Measurements from ENCODE around the gene OMA1.

Gene OMA1

DNA sequence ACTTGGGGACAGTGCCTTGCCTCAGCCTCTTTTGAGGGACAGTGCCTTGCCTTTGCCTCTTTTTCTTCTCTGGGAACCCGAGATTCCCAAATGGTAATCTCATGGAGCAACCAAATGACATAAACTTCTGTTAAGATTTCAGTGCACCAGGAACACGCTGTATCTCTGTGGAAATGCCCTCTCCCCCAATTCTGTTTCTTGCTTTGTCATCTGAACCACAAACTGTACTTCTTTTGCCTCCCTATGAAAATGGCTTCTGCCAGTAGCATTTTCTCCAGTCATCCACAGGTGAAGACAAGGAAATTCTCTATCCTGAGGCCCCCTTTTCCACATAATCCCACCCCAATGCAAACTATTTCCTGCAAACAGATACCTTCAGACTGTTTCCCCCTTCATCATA lies 66.3 kb downstream of the OMA1 start:
- Histone ChIP-seq H3K4me3 (ENCODE audit: low read length, poor library complexity, severe bottlenecking) (no peak overlapping the region), H3K4me2 (ENCODE audit: low read depth, low read length, poor library complexity, severe bottlenecking) (no peak overlapping the region), H3F3A (ENCODE audit: low read depth) (no peaks in the 10 kb centered on the region), H3K27me3 (ENCODE audit: insufficient read depth, low read length, poor library complexity, severe bottlenecking) (no peaks in the 10 kb centered on the region), H4K20me1 (ENCODE audit: insufficient read depth, low read length, poor library complexity, severe bottlenecking) (no peaks in the 10 kb centered on the region), H3K36me3 (ENCODE audit: insufficient read depth, low read length) (no peaks in the 10 kb centered on the region), H3K9me2 (replicated peaks; ENCODE audit: low read depth, low read length) (no peaks in the 10 kb centered on the region), H3K79me2 (ENCODE audit: insufficient read depth, low read length) (no peaks in the 10 kb centered on the region), H3K9me3 (ENCODE audit: insufficient read depth, low read depth, low read length) (no peaks in the 10 kb centered on the region), H3K9ac (ENCODE audit: low read depth, low read length, poor library complexity, severe bottlenecking) (no peak overlapping the region), H2AFZ (ENCODE audit: low read length) (no peak overlapping the region), H3K4me1 (ENCODE audit: insufficient read depth, low read length, poor library complexity, severe bottlenecking) (no peaks in the 10 kb centered on the region)
- no peak for TF ChIP-seq EZH2phosphoT487 (IDR thresholded peaks at IDR 0.05; ENCODE audit: borderline replicate concordance)
- TF ChIP-seq, protein P1, sequence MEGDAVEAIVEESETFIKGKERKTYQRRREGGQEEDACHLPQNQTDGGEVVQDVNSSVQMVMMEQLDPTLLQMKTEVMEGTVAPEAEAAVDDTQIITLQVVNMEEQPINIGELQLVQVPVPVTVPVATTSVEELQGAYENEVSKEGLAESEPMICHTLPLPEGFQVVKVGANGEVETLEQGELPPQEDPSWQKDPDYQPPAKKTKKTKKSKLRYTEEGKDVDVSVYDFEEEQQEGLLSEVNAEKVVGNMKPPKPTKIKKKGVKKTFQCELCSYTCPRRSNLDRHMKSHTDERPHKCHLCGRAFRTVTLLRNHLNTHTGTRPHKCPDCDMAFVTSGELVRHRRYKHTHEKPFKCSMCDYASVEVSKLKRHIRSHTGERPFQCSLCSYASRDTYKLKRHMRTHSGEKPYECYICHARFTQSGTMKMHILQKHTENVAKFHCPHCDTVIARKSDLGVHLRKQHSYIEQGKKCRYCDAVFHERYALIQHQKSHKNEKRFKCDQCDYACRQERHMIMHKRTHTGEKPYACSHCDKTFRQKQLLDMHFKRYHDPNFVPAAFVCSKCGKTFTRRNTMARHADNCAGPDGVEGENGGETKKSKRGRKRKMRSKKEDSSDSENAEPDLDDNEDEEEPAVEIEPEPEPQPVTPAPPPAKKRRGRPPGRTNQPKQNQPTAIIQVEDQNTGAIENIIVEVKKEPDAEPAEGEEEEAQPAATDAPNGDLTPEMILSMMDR (conservative IDR thresholded peaks at IDR 0.05; ENCODE audit: low read length): no peak

DNA sequence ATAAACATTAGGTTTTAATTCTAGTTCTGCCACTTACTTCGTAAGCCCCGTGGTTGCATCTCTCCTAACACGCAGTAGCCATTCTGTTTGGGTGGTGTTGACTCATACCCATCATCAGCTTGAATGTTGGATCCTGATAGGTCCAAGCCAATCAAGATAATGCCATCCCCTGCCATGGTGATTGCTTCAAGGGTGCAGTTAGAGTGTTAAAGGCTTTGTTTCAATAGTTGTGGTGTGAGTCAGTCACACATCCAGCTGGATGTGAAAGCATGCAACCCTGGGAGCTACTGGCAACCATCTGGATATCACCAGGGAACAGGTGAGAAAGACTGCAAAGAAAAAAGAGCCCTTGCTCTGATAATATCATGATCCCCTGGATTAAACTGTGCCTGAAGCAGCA lies 69.1 kb downstream of the OMA1 start:
- Histone ChIP-seq H3K79me2 (ENCODE audit: insufficient read depth, low read length) (no peaks in the 10 kb centered on the region), H3K36me3 (ENCODE audit: insufficient read depth, low read length) (no peaks in the 10 kb centered on the region)

DNA sequence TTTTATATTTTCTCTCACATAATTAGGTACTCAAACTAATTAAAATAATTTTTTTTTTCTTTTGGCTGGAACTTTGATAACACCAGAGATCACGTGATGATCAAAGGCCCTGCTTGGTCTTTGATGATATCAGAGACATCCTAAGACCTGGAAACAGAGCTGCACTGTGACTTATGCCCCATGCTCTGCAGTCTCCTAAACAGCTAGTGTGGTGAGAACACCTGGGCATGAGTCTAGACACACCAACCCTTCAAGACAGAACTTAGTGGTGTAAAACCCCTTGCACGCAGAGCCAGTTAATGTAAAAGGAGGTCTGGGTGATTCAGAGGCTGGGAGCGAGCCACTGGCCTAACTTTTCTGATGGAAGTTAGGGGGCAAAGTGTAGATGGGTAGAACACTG lies 70.3 kb downstream of the OMA1 start:
- Histone ChIP-seq H2AFZ (ENCODE audit: low read length) (no peak overlapping the region), H4K20me1 (ENCODE audit: insufficient read depth, low read length, poor library complexity, severe bottlenecking) (no peaks in the 10 kb centered on the region), H3K79me2 (ENCODE audit: insufficient read depth, low read length) (no peaks in the 10 kb centered on the region), H3F3A (ENCODE audit: low read depth) (no peaks in the 10 kb centered on the region), H3K9me3 (ENCODE audit: insufficient read depth, low read depth, low read length) (no peaks in the 10 kb centered on the region), H3K4me2 (ENCODE audit: low read depth, low read length, poor library complexity, severe bottlenecking) (no peak overlapping the region), H3K9me2 (replicated peaks; ENCODE audit: low read depth, low read length) (no peaks in the 10 kb centered on the region), H3K9ac (ENCODE audit: low read depth, low read length, poor library complexity, severe bottlenecking) (no peak overlapping the region), H3K4me1 (ENCODE audit: insufficient read depth, low read length, poor library complexity, severe bottlenecking) (no peaks in the 10 kb centered on the region), H3K36me3 (ENCODE audit: insufficient read depth, low read length) (no peaks in the 10 kb centered on the region), H3K27me3 (ENCODE audit: insufficient read depth, low read length, poor library complexity, severe bottlenecking) (no peaks in the 10 kb centered on the region), H3K4me3 (ENCODE audit: low read length, poor library complexity, severe bottlenecking) (no peak overlapping the region)
- no peak for TF ChIP-seq EZH2phosphoT487 (IDR thresholded peaks at IDR 0.05; ENCODE audit: borderline replicate concordance)
- TF ChIP-seq, protein P1 (conservative IDR thresholded peaks at IDR 0.05; ENCODE audit: low read length): no peak

More for the DNA sequence above, 69.1 kb downstream of the OMA1 start:
- Histone ChIP-seq H4K20me1 (ENCODE audit: insufficient read depth, low read length, poor library complexity, severe bottlenecking) (no peaks in the 10 kb centered on the region), H2AFZ (ENCODE audit: low read length) (no peak overlapping the region), H3K9me3 (ENCODE audit: insufficient read depth, low read depth, low read length) (no peaks in the 10 kb centered on the region), H3K27me3 (ENCODE audit: insufficient read depth, low read length, poor library complexity, severe bottlenecking) (no peaks in the 10 kb centered on the region), H3K4me3 (ENCODE audit: low read length, poor library complexity, severe bottlenecking) (no peak overlapping the region), H3K4me1 (ENCODE audit: insufficient read depth, low read length, poor library complexity, severe bottlenecking) (no peaks in the 10 kb centered on the region), H3K4me2 (ENCODE audit: low read depth, low read length, poor library complexity, severe bottlenecking) (no peak overlapping the region), H3K9me2 (replicated peaks; ENCODE audit: low read depth, low read length) (no peaks in the 10 kb centered on the region), H3K9ac (ENCODE audit: low read depth, low read length, poor library complexity, severe bottlenecking) (no peak overlapping the region), H3F3A (ENCODE audit: low read depth) (no peaks in the 10 kb centered on the region)
- TF ChIP-seq, protein P1 (conservative IDR thresholded peaks at IDR 0.05; ENCODE audit: low read length): no peak
- no peak for TF ChIP-seq EZH2phosphoT487 (IDR thresholded peaks at IDR 0.05; ENCODE audit: borderline replicate concordance)
